ENCODE measurements around the gene LZTS2. TPM values are rescaled to one million over a fixed set of nuclear protein-coding genes. Genes with fewer than 3 reads are reported as not detected.

LZTS2 gene
- total and polyA plus RNA-seq, 4 donors: 2.1 to 10.3 (median 9.5) TPM

DNA sequence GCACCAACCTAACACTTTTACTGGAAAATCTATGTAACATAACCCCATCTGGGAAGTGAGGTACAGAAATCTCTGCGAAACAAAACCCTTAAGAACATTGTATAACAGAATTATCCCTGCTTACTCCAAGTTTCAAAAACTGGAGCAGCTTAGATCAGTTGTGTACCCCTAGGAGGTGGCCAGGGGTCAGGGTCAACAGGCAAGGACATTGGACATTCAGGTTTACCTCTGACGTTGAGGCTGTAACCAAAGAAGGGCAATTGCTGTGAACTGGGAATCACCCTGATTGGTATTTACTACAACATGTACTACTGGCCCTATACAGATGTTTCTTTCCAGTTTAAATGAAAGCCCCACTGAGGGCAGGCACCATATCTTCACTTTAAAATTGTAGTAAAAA, 44.5 kb downstream of the LZTS2 start:
- WGBS: 71% methylated on average over 2 of the region's 2 CpGs

DNA sequence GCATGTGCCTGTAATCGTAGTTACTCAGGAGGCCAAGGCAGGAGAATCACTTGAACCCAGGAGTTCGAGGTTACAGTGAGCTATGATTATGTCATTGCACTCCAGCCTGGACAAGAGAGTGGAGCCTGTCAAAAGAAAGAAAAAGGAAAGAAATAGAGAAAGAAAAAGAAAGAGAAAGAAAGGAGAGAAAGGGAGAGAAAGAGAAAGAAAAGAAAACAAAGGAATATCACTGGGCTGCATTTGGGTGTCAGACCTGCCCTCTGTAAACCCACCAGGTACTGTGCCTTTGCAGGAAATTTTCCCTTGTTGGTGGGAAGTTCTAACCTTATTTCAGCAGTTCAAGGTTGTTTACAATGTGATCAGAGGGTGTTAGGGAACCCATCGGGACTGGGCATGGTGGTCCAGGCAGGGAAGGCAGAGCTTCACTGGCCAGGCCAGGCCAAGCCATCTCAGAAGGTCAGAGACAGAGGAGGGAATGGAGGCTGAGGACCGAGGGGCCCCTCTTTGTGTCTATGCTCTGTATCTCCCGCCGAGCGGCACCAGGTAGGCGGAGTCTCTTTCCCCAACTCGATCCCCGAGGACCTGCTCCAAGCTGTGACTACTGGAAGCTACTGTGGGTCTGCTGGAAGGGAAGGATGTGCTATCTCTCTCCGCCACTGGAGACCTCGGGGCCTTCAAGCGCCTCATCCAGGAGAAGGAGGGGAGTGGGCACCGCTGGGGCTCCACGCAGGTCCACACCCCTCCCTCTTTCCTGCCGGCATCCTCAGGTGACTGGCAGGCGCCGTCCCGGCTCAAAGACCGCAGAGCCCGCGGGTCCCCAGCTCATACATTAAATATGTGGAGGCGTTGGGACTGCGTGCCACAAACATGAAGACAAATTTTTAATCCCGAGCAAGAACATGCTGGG, 47.0 kb downstream of the LZTS2 start:
- no peaks in the 10 kb centered on the region for H3K36me3 ChIP-seq (ENCODE audit: control insufficient read depth in 4 of 4, insufficient read depth in 3 of 4, low read depth in 1 of 4, low read length in 3 of 4)
- no peak for DNase-seq (ENCODE audit: low spot score)
- no peak overlapping the region for H3K27ac ChIP-seq (ENCODE audit: low read depth in 1 of 2, low read length in 2 of 2)
- peaks cover 2 to 22% (median 15%) of the 10 kb centered on the region in 4 donors for H3K4me1 ChIP-seq (ENCODE audit: control insufficient read depth in 4 of 4, insufficient read depth in 4 of 4, low read length in 3 of 4)
- H3K9me3 ChIP-seq (ENCODE audit: control insufficient read depth in 4 of 4, low read length in 3 of 4): no peaks in the 10 kb centered on the region
- peaks cover 0 to 6% (median 1%) of the 10 kb centered on the region in 4 donors for H3K27me3 ChIP-seq (ENCODE audit: control insufficient read depth in 4 of 4, insufficient read depth in 4 of 4, low read length in 3 of 4)
- WGBS: 37% methylated on average over 25 of the region's 25 CpGs
- no peak overlapping the region for H3K4me3 ChIP-seq (ENCODE audit: low read depth in 1 of 3, low read length in 3 of 3)
- H3K9ac ChIP-seq (ENCODE audit: low read depth in 1 of 2, low read length in 2 of 2): no peak overlapping the region
- TF ChIP-seq EGR1 (IDR thresholded peaks at IDR 0.05; ENCODE audit: low read depth in 2 of 2): no peak
- TF ChIP-seq SP1 (IDR thresholded peaks at IDR 0.05): no peak

More for the DNA sequence above, 44.5 kb downstream of the LZTS2 start:
- Histone ChIP-seq H3K36me3 (ENCODE audit: control insufficient read depth in 4 of 4, insufficient read depth in 3 of 4, low read depth in 1 of 4, low read length in 3 of 4) (peaks cover 0 to 3% (median 0%) of the 10 kb centered on the region in 4 donors), H3K9me3 (ENCODE audit: control insufficient read depth in 4 of 4, low read length in 3 of 4) (no peaks in the 10 kb centered on the region), H3K4me1 (ENCODE audit: control insufficient read depth in 4 of 4, insufficient read depth in 4 of 4, low read length in 3 of 4) (peaks cover 2 to 19% (median 10%) of the 10 kb centered on the region in 4 donors), H3K4me3 (ENCODE audit: low read depth in 1 of 3, low read length in 3 of 3) (no peak overlapping the region), H3K27me3 (ENCODE audit: control insufficient read depth in 4 of 4, insufficient read depth in 4 of 4, low read length in 3 of 4) (peaks cover 0 to 4% (median 0%) of the 10 kb centered on the region in 4 donors), H3K9ac (ENCODE audit: low read depth in 1 of 2, low read length in 2 of 2) (no peak overlapping the region), H3K27ac (ENCODE audit: low read depth in 1 of 2, low read length in 2 of 2) (no peak overlapping the region)
- TF ChIP-seq YY1 (IDR thresholded peaks at IDR 0.05) (no peak), FOXA2 (IDR thresholded peaks at IDR 0.05) (no peak), RXRA (IDR thresholded peaks at IDR 0.05) (no peak), NR2F2 (IDR thresholded peaks at IDR 0.05) (no peak)
- TF ChIP-seq, protein P1, sequence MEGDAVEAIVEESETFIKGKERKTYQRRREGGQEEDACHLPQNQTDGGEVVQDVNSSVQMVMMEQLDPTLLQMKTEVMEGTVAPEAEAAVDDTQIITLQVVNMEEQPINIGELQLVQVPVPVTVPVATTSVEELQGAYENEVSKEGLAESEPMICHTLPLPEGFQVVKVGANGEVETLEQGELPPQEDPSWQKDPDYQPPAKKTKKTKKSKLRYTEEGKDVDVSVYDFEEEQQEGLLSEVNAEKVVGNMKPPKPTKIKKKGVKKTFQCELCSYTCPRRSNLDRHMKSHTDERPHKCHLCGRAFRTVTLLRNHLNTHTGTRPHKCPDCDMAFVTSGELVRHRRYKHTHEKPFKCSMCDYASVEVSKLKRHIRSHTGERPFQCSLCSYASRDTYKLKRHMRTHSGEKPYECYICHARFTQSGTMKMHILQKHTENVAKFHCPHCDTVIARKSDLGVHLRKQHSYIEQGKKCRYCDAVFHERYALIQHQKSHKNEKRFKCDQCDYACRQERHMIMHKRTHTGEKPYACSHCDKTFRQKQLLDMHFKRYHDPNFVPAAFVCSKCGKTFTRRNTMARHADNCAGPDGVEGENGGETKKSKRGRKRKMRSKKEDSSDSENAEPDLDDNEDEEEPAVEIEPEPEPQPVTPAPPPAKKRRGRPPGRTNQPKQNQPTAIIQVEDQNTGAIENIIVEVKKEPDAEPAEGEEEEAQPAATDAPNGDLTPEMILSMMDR (IDR thresholded peaks at IDR 0.05; ENCODE audit: low read depth, low read length, missing input control): no peak
- DNase-seq (ENCODE audit: low spot score): no peak

DNA sequence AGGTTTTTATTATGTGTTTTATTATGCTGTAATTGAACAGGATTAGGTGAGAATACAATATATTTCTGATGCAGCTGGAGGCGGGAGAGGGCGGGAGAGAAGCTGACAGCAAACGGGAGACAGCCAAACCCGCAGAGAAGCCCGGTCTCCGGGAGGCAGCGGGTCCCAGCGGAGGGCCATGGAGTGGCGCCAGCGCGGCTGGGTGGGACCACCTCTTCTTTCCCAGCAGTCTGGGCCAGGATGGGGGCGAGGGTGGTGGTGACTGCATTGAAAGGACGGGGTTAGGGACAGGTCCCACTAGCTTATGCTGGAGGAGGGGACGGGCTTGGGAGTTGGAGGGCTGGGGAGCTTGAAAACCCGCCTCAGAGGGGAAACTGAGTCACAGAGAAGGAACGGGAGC, 47.7 kb downstream of the LZTS2 start:
- TF ChIP-seq HNF4A (conservative IDR thresholded peaks at IDR 0.05): no peak
- TF ChIP-seq, protein P2, sequence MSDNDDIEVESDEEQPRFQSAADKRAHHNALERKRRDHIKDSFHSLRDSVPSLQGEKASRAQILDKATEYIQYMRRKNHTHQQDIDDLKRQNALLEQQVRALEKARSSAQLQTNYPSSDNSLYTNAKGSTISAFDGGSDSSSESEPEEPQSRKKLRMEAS (IDR thresholded peaks at IDR 0.05): no peak
- no peak for TF ChIP-seq JUND (IDR thresholded peaks at IDR 0.05)
- TF ChIP-seq EGR1 (IDR thresholded peaks at IDR 0.05; ENCODE audit: low read depth in 2 of 2): no peak
- no peak for TF ChIP-seq RAD21 (IDR thresholded peaks at IDR 0.05)
- TF ChIP-seq, protein P3, sequence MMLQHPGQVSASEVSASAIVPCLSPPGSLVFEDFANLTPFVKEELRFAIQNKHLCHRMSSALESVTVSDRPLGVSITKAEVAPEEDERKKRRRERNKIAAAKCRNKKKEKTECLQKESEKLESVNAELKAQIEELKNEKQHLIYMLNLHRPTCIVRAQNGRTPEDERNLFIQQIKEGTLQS (IDR thresholded peaks at IDR 0.05): no peak
- TF ChIP-seq HNF4G (IDR thresholded peaks at IDR 0.05): no peak
- TF ChIP-seq FOXA2 (IDR thresholded peaks at IDR 0.05): no peak
- WGBS: 30% methylated on average over 16 of the region's 16 CpGs
- DNase-seq (ENCODE audit: low spot score): no peak
- Histone ChIP-seq H3K9me3 (ENCODE audit: control insufficient read depth in 4 of 4, low read length in 3 of 4) (no peaks in the 10 kb centered on the region), H3K4me3 (ENCODE audit: low read depth in 1 of 3, low read length in 3 of 3) (no peak overlapping the region), H3K27me3 (ENCODE audit: control insufficient read depth in 4 of 4, insufficient read depth in 4 of 4, low read length in 3 of 4) (peaks cover 0 to 6% (median 1%) of the 10 kb centered on the region in 4 donors), H3K4me1 (ENCODE audit: control insufficient read depth in 4 of 4, insufficient read depth in 4 of 4, low read length in 3 of 4) (peaks cover 1 to 19% (median 12%) of the 10 kb centered on the region in 4 donors), H3K27ac (ENCODE audit: low read depth in 1 of 2, low read length in 2 of 2) (no peak overlapping the region), H3K9ac (ENCODE audit: low read depth in 1 of 2, low read length in 2 of 2) (no peak overlapping the region), H3K36me3 (ENCODE audit: control insufficient read depth in 4 of 4, insufficient read depth in 3 of 4, low read depth in 1 of 4, low read length in 3 of 4) (no peaks in the 10 kb centered on the region)
